HCT116 (cell line): ENCODE measurements around the gene CAMK2A. TPM values are rescaled to one million over a fixed set of nuclear protein-coding genes. Genes with fewer than 3 reads are reported as not detected.
A peak's percentile ranks its signal among the peaks of the same experiment; 100 is the strongest.

ENCODE experiments used
- ATAC-seq: fragments of 200-7000 bp; cut with Tn5 transposase; 2 replicates; pipeline ENCODE4 v1.9.1; 2020; ENCODE audit warnings: mild to moderate bottlenecking, moderate library complexity
- BruUV-seq: library from RNA; stranded (reverse); fragments of 400-500 nt; replicated peaks from 2 replicates; lab custom pipeline; 2021; lab: Mats Ljungman, UMichigan
- CTCF ChIA-PET: fragments of 300-600 bp; sonication (Branson Sonifier 250); formaldehyde crosslinking; loops from one replicate; lab custom pipeline; 2021; ENCODE audit warnings: antibody characterized with exemption; lab: Charles Lee
- POLR2A ChIA-PET: fragments of 300-600, 350-600 bp; sonication (Branson Sonifier 250); formaldehyde crosslinking; loops from one replicate; lab custom pipeline; 2021; ENCODE audit warnings: antibody characterized with exemption; lab: Charles Lee
- RAD21 ChIA-PET, 2 experiments: fragments of 300-600 bp; sonication (Branson Sonifier 250); formaldehyde crosslinking; loops; one replicate each; lab custom pipeline; 2023; ENCODE audit warnings: low total read pairs in 2 of 2; ENCODE audit not compliant: uncharacterized antibody in 2 of 2, unreplicated experiment in 2 of 2, low non-redundant PET in 1 of 2; lab: Charles Lee
- DNase-seq: peaks from one replicate; pipeline ENCODE4 v3.0.0-alpha.2; 2010; ENCODE audit warnings: low read depth, low spot score
- H2AFZ ChIP-seq: fragments of 200-600 bp; shearing (Covaris generic), sonication (generic); 2 replicates; pipeline ENCODE4 v1.6.1; 2017; ENCODE audit warnings: low read depth, mixed run types, mixed read lengths, antibody characterized with exemption, low read length; ENCODE audit not compliant: poor library complexity, severe bottlenecking
- H3K27ac ChIP-seq: 2 replicates; pipeline ENCODE4 v1.5.1; 2012; ENCODE audit warnings: low read depth, low read length
- H3K27me3 ChIP-seq: fragments of 200-600 bp; sonication (generic); 2 replicates; pipeline ENCODE4 v1.6.1; 2016; ENCODE audit warnings: mixed run types, low read length, mixed read lengths; ENCODE audit not compliant: insufficient read depth
- H3K36me3 ChIP-seq, 2 experiments: fragments of 200-500 bp in 1 of 2; fragments of 200-600 bp in 1 of 2; sonication (Bioruptor generic) in 1 of 2; sonication (generic) in 1 of 2; 2 replicates each; pipeline versions ENCODE4 v1.5.1 to v1.6.1; 2014 to 2016; ENCODE audit warnings: low read length in 2 of 2, inconsistent platforms in 1 of 2, mixed read lengths in 1 of 2, mixed run types in 1 of 2; ENCODE audit not compliant: insufficient read depth in 2 of 2, control insufficient read depth in 1 of 2
- H3K4me1 ChIP-seq, 2 experiments: fragments of 200-600 bp in 1 of 2; sonication (generic) in 1 of 2; 2 replicates each; pipeline versions ENCODE4 v1.5.1 to v1.6.1; 2012 to 2017; ENCODE audit warnings: low read length in 2 of 2, inconsistent platforms in 1 of 2, mild to moderate bottlenecking in 1 of 2, mixed read lengths in 1 of 2, mixed run types in 1 of 2, moderate library complexity in 1 of 2; ENCODE audit not compliant: insufficient read depth in 2 of 2, control insufficient read depth in 1 of 2
- H3K4me2 ChIP-seq: fragments of 200-600 bp; sonication (generic); 2 replicates; pipeline ENCODE4 v1.6.1; 2017; ENCODE audit warnings: mixed run types, low read length, mixed read lengths
- H3K4me3 ChIP-seq, 2 experiments: fragments of 200-600 bp in 1 of 2; sonication (generic) in 1 of 2; replicated peaks in 1 of 2; 2 replicates each; pipeline ENCODE4 v1.5.1; 2011 to 2016; ENCODE audit warnings: low read length in 2 of 2, control low read depth in 1 of 2, low read depth in 1 of 2, mild to moderate bottlenecking in 1 of 2, mixed read lengths in 1 of 2, mixed run types in 1 of 2
- H3K79me2 ChIP-seq: fragments of 200-600 bp; sonication (generic); 2 replicates; pipeline ENCODE4 v1.6.1; 2017; ENCODE audit warnings: mild to moderate bottlenecking, mixed run types, low read length, moderate library complexity, mixed read lengths; ENCODE audit not compliant: insufficient read depth
- H3K9ac ChIP-seq: fragments of 200-600 bp; sonication (generic); 2 replicates; pipeline ENCODE4 v1.6.1; 2016; ENCODE audit warnings: low read length, mixed read lengths
- H3K9me2 ChIP-seq: fragments of 200-600 bp; sonication (generic), shearing (Covaris generic); 2 replicates; pipeline ENCODE4 v1.6.1; 2017; ENCODE audit warnings: mixed run types, mild to moderate bottlenecking, moderate library complexity; ENCODE audit not compliant: insufficient read depth
- H3K9me3 ChIP-seq, 2 experiments: fragments of 200-500 bp in 1 of 2; fragments of 200-600 bp in 1 of 2; sonication (Bioruptor generic) in 1 of 2; sonication (generic) in 1 of 2; 2 replicates each; pipeline ENCODE4 v1.6.1; 2014 to 2017; ENCODE audit warnings: low read length in 2 of 2, mixed read lengths in 2 of 2, inconsistent platforms in 1 of 2, low read depth in 1 of 2, mild to moderate bottlenecking in 1 of 2, mixed run types in 1 of 2, moderate library complexity in 1 of 2; ENCODE audit not compliant: control insufficient read depth in 1 of 2, insufficient read depth in 1 of 2
- H4K20me1 ChIP-seq: fragments of 200-600 bp; sonication (generic), shearing (Covaris generic); 2 replicates; pipeline ENCODE4 v1.6.1; 2017; ENCODE audit warnings: mixed run types, mild to moderate bottlenecking, moderate library complexity; ENCODE audit not compliant: insufficient read depth
- CEBPB ChIP-seq: IDR thresholded peaks from 2 replicates; pipeline ENCODE4 v1.6.1; 2012; ENCODE audit warnings: low read depth
- ELF1 ChIP-seq: IDR thresholded peaks from 2 replicates; pipeline ENCODE4 v1.6.1; 2012; ENCODE audit warnings: low read depth, borderline replicate concordance
- EZH2 ChIP-seq: fragments of 200-600 bp; sonication (generic); IDR thresholded peaks from 2 replicates; pipeline ENCODE4 v1.6.1; 2017; ENCODE audit warnings: antibody characterized with exemption, mixed run types
- FOSL1 ChIP-seq: IDR thresholded peaks from 2 replicates; pipeline ENCODE4 v1.6.1; 2012; ENCODE audit warnings: low read depth
- JUND ChIP-seq: IDR thresholded peaks from 2 replicates; pipeline ENCODE4 v1.6.1; 2012
- POLR2A ChIP-seq: IDR thresholded peaks from 2 replicates; pipeline ENCODE4 v1.7.0; 2011; ENCODE audit warnings: borderline replicate concordance; ENCODE audit not compliant: insufficient read depth, insufficient read length; ENCODE audit errors: extremely low read depth
- RAD21 ChIP-seq: IDR thresholded peaks from 2 replicates; pipeline ENCODE4 v1.6.1; 2012; ENCODE audit warnings: low read depth, mild to moderate bottlenecking
- REST ChIP-seq: IDR thresholded peaks from 2 replicates; pipeline ENCODE4 v1.6.1; 2012; ENCODE audit warnings: low read depth
- SIN3A ChIP-seq: IDR thresholded peaks from 2 replicates; pipeline ENCODE4 v1.6.1; 2012; ENCODE audit warnings: low read depth
- SP1 ChIP-seq: IDR thresholded peaks from 2 replicates; pipeline ENCODE4 v1.6.1; 2012; ENCODE audit warnings: low read depth
- TCF7L2 ChIP-seq: IDR thresholded peaks from 2 replicates; pipeline ENCODE4 v1.7.0; 2011; ENCODE audit warnings: borderline replicate concordance, inconsistent platforms; ENCODE audit not compliant: insufficient read depth, insufficient read length; ENCODE audit errors: extremely low read depth
- ZBTB33 ChIP-seq: IDR thresholded peaks from 2 replicates; pipeline ENCODE4 v1.6.1; 2011; ENCODE audit warnings: mild to moderate bottlenecking, low read length, moderate library complexity; ENCODE audit not compliant: insufficient replicate concordance; ENCODE audit errors: extremely low read depth
- intact Hi-C: fragments of 100-400 bp; cut with micrococcal nuclease; formaldehyde crosslinking; loops from 2 replicates; pipeline ENCODE4 v1.10.0; 2022
- total RNA-seq: library from RNA; stranded (reverse); gene quantifications from one replicate; pipeline ENCODE4 v1.2.1, GENCODE V29; 2021; ENCODE audit not compliant: unreplicated experiment
- TF ChIP-seq, protein P1 (sequence below): IDR thresholded peaks from 2 replicates; pipeline ENCODE4 v1.6.1; 2012

CAMK2A gene
- total RNA-seq, 1 experiment from 2014 or later, result not detected

- RAD21 ChIA-PET, result no interaction called here
- no peaks in the 10 kb centered on the region for H4K20me1 ChIP-seq
- DNase-seq (no peak), ATAC-seq (no peak)
- no peaks in the 10 kb centered on the region for H3K9me3 ChIP-seq
- H3K9ac ChIP-seq, result no peak overlapping the region
- no peak overlapping the region for H2AFZ ChIP-seq
- H3K9me2 ChIP-seq, result no peaks in the 10 kb centered on the region
- no peak overlapping the region for H3K4me3 ChIP-seq
- BruUV-seq, result no TSS peak
- intact Hi-C loops, result no loop called here
- CTCF ChIA-PET, result no interaction called here
- H3K79me2 ChIP-seq, result no peaks in the 10 kb centered on the region
- H3K27me3 ChIP-seq, result no peaks in the 10 kb centered on the region
- H3K4me1 ChIP-seq, result no peaks in the 10 kb centered on the region
- POLR2A ChIA-PET, result no interaction called here
- H3K27ac ChIP-seq, result no peak overlapping the region
- TF ChIP-seq RAD21 (no peak), CEBPB (no peak), ZBTB33 (no peak)
- no peaks in the 10 kb centered on the region for H3K36me3 ChIP-seq
- no peak overlapping the region for H3K4me2 ChIP-seq
Measured at GRCh38 chr5:150245808-150246207, 43.8 kb downstream of the CAMK2A start.

DNA sequence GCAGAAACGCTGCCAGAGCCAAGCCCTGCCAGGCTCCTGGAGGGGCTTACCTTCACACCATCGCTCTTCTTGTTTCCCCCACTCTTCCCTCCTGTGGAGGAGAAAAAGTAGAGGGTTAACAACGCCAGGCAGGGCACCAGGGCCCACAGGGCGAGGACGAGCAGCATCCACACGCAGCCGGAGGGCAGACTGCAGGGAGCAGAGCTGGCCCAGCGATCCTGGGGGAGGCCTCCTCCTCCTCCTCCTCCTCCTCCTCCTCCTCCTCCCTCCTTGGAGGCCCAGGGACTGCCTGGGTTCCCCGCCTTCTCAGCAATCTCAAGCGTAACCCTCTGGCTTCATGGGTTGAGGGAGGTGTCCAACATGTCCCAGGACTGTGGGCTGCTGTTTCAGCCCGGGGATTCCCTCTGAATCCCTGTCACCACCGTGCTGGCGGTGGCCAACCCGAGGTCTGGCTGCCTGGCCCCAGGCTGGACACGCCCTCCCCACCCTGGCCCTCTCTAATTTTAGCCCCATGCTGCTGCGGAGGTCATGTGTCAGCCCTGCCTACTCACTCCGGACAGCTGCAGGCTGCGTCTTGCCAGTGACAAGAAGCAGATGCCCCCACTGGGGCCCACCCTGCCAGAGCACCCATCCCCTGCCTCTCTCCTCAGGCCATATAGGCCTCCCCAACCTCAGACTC is 44.3 kb downstream of the CAMK2A start:
- Histone ChIP-seq H3K4me3 (no peak overlapping the region), H2AFZ (no peak overlapping the region), H3K9ac (no peak overlapping the region), H3K36me3 (no peaks in the 10 kb centered on the region), H3K4me1 (no peaks in the 10 kb centered on the region), H3K9me3 (no peaks in the 10 kb centered on the region), H4K20me1 (no peaks in the 10 kb centered on the region), H3K27ac (no peak overlapping the region), H3K4me2 (no peak overlapping the region), H3K79me2 (no peaks in the 10 kb centered on the region), H3K27me3 (no peaks in the 10 kb centered on the region), H3K9me2 (no peaks in the 10 kb centered on the region)
- CTCF ChIA-PET, result no interaction called here
- POLR2A ChIA-PET, result no interaction called here
- RAD21 ChIA-PET, result no interaction called here
- 0 out of 2 replicates have a peak, but pooled peaks have one; percentile 19 for ATAC-seq
- intact Hi-C loops, result no loop called here
- no peak for DNase-seq
- BruUV-seq, result no TSS peak
- TF ChIP-seq, protein P1, sequence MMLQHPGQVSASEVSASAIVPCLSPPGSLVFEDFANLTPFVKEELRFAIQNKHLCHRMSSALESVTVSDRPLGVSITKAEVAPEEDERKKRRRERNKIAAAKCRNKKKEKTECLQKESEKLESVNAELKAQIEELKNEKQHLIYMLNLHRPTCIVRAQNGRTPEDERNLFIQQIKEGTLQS, result no peak
- TF ChIP-seq EZH2 (no peak), ELF1 (no peak), TCF7L2 (no peak), JUND (no peak), POLR2A (no peak), REST (no peak), SP1 (no peak), CEBPB (no peak), SIN3A (no peak), FOSL1 (no peak)
